ENCODE results near the gene TEK.
"Not testable (repeated sequence)": the region's sequence is repeated elsewhere in the genome, so short reads cannot be mapped to it uniquely, and the experiment has no call there.

The TEK gene

GRCh38 chr9:27108981-27109541, at the start of gene TEK:
Gene TEK (plus strand): TSS chr9:27109225. CDS start chr9:27109591, 366 bp downstream.
- no peak for DNase-seq (ENCODE audit: low spot score)

GRCh38 chr9:27059412-27059811, 49.6 kb upstream of the TEK start:
- DNase-seq (ENCODE audit: low spot score): no peak

GRCh38 chr9:27059907-27060306, 49.1 kb upstream of the TEK start:
- DNase-seq (ENCODE audit: low spot score): no peak

DNA sequence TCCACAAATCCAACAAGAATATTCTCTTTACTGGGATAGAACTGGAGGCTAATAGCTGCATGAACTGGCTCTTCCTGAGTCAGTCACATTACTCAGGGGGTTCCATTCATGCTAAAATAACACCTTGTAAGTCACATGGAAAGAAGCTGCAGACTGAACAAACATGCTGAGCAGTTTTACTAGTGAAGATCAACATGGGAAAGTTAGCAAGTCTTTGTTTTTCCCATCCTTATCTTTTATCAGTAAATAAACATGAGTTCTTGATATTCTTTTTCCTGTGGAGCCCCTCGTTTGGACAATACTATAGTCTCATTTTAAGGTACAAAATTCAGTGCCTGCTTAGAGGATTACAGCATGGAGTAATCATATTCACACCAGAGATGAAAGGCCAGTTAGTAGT, 43.7 kb upstream of the TEK start:
- DNase-seq (ENCODE audit: low spot score): no peak

DNA sequence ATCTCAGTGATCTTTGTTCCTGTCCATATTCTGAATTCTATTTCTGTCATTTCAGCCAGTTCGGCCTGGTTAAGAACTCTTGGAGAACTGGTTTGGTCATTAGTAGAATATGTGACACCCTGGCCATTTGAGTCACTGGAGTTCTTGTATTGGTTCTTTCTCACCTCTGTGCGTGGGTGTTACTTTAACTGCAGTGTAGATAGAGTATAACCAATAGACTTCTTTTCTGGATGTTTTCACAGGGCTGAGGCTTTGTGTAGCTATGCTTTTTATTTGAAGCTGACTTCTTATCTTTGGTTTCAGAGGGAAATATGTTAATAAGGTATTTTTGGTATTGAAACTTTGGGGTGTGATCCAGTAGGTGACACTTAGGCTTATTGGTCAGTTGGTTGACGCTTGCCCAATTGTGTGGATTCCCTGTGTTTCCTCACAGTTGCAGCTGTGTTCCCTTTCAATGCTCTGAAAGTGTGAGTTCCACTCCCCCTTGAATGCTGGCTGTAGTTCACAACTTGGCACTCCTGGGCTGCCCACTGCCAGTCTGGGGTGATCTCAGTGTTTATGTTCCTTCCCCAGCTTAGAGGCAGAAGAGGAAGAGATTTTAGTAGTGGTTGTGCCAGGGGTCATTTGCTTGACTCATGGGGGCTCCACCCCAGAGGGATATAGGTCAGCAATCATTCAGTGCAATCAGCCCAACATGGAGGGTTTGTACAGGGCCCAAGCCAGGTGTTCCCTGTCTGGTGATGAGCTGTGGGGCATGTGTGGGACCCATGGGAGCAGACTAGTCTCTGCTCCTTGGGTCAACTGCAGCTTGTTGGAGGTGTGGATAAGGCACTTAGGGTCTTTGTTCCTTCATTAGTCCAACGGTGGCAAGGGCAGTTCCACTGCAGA, 34.9 kb upstream of the TEK start:
- no peak for DNase-seq (ENCODE audit: low spot score)

- no peak for DNase-seq (ENCODE audit: low spot score)
These were observed 30.3 kb upstream of the TEK start for GRCh38 chr9:27078685-27079084.

- no peak for DNase-seq (ENCODE audit: low spot score)
These were observed 23.6 kb upstream of the TEK start for GRCh38 chr9:27085456-27085855.

DNA sequence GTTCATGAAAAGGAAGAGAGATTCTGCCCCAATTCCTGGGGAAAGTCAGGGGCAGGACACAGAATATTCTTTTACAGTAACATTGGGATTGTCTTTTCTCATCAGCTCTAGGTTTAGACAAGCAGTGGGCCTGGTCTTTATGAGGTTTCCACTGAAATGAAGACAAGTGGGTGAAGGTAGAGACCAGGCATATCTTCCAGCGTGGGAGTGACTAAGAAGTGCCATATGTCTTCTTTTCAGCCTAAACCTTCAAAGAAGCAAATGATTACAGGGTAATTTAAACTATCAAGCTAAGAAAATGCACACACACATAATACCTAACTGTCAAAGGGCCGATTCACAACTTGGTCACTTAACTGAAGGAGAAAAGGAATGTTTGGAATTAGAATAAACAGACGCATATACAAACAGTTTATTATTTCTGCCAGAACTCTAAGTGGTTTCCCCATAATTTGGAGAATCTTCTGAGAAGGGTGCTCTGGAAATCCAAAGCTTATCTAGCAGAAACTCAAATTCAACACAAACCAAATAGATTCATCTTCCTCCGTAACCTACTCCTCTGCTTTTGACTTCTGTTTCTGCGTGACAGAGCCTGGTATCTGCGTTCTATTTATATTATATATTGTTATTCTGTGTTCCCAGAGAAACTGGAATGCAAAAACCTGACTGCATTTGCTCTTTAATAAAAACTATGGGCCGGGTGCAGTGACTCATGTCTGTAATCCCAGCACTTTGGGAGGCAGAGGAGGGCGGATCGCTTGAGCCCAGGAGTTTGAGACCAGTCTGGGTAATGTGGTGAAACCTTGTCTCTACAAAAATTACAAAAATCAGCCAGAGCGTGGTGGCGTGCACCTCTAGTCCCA, 22.0 kb upstream of the TEK start:
- DNase-seq (ENCODE audit: low spot score): no peak

DNA sequence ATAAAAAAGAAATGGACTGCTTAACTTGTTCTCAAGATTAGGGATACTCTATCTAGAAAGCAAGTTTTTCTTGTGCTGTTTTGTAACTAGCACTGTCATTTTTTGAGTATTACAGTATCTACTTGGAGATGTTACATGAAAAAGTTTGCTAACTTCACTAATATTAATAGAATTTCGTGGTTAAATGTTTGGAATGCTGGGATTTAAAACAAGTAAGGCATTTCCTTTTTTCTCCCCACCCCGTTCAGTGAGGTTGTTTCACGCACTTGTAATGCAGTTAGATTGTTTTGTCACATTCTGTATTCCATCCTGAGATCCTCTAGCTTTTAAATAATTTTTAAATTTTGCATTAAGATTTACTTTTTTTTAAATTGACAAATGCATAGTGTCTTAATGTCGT, 20.0 kb upstream of the TEK start:
- DNase-seq (ENCODE audit: low spot score): no peak

DNA sequence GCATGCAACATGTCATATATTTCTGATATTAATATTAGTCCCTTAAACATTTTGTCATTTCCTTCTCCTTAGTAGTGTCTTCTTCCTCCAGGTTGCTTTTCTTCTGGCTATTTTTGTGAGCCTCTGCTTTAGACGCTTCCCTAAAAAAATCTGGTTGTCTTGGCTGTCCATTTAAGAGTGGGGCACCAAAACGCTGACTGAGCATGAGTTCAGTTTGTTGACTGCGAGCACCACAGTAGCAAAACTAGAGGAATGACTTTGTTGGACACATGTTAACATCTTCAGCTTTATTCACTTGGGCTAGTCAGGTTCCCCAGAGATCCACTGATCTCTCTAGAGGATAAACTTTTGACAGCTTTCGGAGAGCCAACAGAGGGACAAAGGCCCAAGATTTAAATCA, 19.3 kb upstream of the TEK start:
- no peak for DNase-seq (ENCODE audit: low spot score)

DNA sequence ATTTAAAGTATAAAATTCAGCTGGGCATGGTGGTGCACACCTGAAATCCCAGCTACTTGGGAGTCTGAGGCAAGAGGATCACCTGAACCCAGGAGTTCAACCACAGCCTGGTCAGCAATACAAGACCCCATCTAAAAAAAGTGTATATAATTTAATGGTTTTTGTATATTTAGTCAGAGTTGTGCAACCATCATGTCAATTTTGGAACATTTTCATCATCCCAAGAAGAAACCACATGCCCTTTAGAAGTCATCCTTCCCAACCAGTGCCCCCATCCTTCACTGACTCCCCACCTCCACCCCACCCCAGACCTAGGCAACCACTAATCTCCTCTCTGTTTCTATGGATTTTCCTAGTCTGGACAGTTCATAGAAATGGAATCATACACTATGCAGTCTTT, 18.8 kb upstream of the TEK start:
- DNase-seq (ENCODE audit: low spot score): no peak

GRCh38 chr9:27090711-27091110, 18.3 kb upstream of the TEK start:
- no peak for DNase-seq (ENCODE audit: low spot score)

DNA sequence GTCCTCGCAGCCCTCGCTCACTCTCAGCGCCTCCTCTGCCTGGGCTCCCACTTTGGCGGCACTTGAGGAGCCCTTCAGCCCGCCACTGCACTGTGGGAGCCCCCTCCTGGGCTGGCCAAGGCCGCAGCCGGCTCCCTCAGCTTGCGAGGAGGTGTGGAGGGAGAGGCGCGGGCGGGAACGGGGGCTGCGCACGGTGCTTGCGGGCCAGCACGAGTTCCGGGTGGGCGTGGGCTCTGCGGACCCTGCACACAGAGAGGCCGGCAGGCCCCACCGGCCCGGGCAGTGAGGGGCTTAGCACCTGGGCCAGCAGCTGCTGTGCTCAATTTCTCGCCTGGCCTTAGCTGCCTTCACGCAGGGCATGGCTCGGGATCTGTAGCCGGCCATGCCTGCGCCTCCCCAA, 16.5 kb upstream of the TEK start:
- not testable (repeated sequence) for DNase-seq (ENCODE audit: low spot score)

DNA sequence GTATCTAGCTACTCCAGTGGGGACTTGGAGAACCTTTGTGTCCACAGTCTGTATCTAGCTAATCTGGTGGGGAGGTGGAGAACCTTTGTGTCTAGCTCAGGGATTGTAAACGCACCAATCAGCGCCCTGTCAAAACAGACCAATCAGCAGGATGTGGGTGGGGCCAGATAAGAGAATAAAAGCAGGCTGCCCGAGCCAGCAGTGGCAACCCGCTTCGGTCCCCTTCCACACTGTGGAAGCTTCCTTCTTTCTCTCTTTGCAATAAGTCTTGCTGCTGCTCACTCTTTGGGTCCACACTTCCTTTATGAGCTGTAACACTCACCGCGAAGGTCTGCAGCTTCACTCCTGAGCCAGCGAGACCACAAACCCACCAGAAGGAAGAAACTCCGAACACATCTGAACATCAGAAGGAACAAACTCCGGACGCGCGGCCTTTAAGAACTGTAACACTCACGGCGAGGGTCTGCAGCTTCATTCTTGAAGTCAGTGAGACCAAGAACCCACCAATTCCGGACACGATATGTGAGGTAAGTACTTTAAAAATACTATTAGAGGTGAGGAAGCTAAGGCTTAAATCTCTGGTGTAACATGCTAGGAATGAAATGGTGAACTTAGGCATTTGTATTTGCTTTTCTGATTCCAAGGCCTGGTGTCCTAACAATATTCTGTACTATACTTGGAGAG, 15.5 kb upstream of the TEK start:
- DNase-seq (ENCODE audit: low spot score): not testable (repeated sequence)

DNA sequence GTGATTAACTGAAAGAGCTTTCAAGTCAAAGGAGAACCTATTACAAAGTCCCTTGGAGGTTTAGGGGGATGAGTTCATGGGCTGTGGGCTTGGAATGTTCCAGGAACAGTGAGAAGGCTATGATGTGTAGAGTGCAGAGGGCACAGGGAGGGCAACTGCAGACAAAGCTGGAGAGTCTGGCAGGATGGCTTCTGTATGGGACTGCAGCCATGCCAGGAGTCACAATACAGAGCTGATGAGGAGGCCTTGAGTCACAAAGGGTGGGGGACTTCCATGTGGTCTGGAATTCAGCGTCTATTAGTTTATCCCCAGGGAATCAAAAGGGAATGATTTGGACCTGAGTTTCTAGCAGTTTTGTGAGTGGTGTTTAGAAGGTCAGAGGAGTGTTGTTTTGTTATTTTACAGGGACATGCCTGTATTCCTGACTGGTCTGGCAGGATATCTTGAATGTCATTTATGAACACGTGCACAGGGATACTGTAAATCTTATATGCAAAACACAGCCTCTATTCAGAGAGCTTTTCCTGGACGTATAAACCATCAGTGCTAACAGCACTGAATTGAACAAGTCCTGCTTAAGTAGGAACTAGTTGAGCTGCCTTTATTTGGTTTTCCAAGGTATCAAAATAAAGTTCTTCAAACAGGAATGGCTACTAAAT, 14.3 kb upstream of the TEK start:
- DNase-seq (ENCODE audit: low spot score): no peak

DNA sequence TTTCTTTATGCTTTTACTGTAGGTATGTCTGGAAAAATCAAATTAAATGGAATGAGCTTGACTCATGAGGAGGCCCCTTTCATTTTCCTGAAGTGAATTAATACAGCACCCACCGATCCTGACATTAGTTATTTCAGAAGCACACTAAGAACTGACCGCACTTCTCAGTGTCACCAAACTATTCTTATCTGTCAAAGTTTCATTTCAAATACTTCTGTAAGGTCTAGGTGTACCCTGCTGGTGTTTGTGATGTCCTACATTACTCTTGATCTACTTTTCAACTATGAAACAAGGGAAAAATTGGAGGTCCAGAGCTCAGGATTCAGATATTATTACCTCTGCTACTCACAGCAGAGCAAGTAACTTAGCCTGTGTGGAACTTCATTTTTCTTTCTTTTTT, 1.8 kb upstream of the TEK start:
- no peak for DNase-seq (ENCODE audit: low spot score)

DNA sequence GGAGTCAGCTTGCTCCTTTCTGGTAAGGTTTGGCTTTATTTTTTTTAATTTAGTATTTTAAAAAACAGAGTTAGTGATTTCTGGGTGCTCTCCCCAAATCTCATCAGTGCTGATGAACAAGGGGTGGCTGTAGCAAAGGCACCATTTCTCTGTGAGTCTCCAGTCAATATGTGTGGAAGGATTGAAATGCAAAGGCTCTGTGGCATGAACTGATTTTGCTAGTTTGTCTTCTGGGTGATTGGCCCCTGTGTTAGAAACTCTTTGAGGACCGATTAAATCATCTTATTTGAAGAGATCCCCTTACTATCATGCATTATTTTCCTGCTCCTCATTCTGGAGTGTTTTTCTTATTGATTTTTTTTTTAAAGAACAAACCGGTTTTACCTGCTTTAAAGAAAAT, 596 bp downstream of the TEK start:
- no peak for DNase-seq (ENCODE audit: low spot score)

DNA sequence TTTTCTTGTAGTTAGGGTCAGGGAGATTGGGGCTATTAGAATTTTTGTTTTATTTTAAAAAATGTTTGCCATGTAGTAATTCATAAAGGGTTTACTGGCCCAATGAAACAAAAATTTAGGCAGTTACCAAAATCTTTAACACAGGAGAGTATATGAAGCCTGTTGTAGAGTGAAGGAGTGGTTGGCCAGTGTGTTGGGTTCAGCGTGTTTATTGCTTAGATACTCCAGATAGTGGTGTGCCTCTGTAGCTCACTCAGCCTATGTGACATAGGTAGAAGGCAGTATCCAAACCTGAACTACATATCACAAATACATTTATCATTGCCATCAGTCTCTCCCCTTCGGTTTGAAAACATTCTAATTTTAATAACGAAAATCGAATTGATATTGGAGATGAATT, 1.2 kb downstream of the TEK start:
- DNase-seq (ENCODE audit: low spot score): no peak

DNA sequence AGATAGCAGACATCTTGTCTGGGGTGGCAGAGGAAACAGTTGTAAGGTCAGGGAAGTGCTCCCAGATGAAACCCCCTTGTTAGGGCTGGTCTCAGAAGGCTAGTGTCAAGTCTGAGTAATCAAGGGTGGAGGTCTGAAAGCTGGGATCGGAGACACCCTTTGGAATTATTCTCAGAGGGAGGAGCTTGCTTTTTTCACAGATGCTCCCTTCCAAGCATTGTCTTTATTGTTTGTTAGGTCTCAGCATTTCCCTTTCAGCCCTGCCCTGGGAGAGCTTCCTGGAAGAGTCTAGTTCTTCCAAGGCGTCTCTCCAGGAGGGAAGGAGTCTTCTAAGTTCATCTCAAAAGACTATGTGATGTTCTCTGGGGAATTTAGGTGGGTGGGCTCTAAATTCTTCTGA, 3.2 kb downstream of the TEK start:
- no peak for DNase-seq (ENCODE audit: low spot score)

DNA sequence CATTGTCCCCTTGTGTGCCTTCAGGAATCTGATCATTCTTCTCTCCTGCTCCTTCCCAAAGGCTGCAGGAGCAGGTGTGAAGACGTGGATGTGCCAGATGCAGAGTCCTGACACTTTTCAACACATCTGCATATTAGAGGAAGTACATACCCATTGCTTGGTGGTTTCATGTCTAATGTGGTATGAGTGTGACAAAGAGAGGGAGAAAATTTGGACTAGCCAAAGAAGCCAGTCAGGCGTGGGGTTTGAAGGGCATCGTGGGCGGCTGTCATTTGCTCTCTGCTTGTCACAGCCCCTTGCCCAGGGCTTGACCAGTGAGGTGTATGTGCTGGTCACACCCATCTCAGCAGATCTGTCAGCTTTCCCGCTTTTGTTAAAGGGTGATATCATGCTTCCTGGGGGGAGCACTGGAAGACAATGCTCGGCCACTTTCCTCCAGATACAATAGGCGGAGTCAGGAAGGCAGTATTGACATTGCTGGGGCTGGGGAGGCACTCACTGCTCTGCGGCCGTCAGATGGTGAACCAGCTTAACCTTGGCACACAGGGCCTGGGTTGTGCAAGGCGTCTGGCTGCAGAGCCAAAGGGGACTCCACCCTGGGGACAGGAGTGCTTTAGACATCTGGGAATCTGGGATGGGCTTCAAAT, 8.6 kb downstream of the TEK start:
- no peak for DNase-seq (ENCODE audit: low spot score)

GRCh38 chr9:27118916-27119315, 9.9 kb downstream of the TEK start:
- DNase-seq (ENCODE audit: low spot score): no peak

Measured in left forelimb (tissue), 1 donor.